Coronary artery (tissue), 2 donors: ENCODE measurements around the gene APOM.
A peak's percentile ranks its signal among the peaks of the same experiment; 100 is the strongest.

Experiments used
- DNase-seq: peaks from one replicate; pipeline ENCODE4 v3.0.0-alpha.2; 2017; ENCODE audit warnings: low spot score
- H3K27ac ChIP-seq, 2 donors: fragments of 200-600 bp; sonication (generic); one replicate each; pipeline ENCODE4 v1.5.1; 2016 to 2019
- H3K4me3 ChIP-seq: fragments of 200-600 bp; sonication (generic); 2 replicates; pipeline ENCODE4 v1.5.1; 2016; ENCODE audit warnings: mild to moderate bottlenecking, moderate library complexity
- TF ChIP-seq, protein P1 (sequence below): fragments of 200-600 bp; sonication (generic); IDR thresholded peaks from one replicate; pipeline ENCODE4 v1.5.1; 2019; ENCODE audit warnings: antibody characterized with exemption

APOM gene

DNA sequence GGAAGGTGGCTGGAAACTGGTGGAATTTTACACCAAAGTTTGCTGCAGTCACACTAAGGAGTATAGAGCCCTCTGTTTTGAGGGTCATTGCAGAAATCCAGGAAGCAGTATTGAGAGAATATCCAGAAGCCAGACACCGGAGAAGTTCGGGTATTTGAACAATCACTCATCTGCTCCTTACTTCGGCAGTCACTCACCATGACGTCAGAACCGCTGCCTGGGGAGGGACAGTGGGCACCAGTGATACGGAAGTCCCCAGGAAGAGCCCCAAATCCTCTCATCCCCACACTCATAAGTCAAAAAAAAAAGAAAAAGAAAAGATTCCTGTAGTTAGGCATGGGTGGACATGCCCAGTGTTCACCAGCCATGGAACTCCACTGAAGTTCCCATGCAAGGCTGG lies 21.2 kb downstream of the APOM start:
- Histone ChIP-seq H3K4me3 (no peak overlapping the region), H3K27ac (no peak overlapping the region)
- no peak for DNase-seq
- TF ChIP-seq, protein P1, sequence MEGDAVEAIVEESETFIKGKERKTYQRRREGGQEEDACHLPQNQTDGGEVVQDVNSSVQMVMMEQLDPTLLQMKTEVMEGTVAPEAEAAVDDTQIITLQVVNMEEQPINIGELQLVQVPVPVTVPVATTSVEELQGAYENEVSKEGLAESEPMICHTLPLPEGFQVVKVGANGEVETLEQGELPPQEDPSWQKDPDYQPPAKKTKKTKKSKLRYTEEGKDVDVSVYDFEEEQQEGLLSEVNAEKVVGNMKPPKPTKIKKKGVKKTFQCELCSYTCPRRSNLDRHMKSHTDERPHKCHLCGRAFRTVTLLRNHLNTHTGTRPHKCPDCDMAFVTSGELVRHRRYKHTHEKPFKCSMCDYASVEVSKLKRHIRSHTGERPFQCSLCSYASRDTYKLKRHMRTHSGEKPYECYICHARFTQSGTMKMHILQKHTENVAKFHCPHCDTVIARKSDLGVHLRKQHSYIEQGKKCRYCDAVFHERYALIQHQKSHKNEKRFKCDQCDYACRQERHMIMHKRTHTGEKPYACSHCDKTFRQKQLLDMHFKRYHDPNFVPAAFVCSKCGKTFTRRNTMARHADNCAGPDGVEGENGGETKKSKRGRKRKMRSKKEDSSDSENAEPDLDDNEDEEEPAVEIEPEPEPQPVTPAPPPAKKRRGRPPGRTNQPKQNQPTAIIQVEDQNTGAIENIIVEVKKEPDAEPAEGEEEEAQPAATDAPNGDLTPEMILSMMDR = no peak

DNA sequence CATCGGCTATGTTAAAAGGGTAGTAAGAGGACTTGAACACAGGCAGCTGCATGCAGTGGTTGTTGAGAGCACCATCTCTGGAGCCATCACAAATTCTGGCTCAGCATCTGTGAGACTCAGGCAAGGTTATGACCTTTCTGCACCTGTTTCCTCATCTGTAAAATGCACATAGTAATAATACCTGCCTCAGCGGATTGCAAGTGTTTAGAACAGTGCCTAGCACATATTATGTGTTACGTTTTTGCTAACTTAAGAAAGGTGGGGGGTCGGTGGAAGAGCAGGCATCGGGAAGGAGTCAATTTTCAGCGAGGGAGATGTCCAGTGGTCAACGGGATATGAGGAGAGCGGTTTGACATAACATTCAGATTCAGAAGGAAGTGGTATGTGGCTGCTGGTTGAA lies 22.3 kb downstream of the APOM start:
- no peak for DNase-seq
- TF ChIP-seq, protein P1 = no peak
- Histone ChIP-seq H3K4me3 (no peak overlapping the region), H3K27ac (no peak overlapping the region)

DNA sequence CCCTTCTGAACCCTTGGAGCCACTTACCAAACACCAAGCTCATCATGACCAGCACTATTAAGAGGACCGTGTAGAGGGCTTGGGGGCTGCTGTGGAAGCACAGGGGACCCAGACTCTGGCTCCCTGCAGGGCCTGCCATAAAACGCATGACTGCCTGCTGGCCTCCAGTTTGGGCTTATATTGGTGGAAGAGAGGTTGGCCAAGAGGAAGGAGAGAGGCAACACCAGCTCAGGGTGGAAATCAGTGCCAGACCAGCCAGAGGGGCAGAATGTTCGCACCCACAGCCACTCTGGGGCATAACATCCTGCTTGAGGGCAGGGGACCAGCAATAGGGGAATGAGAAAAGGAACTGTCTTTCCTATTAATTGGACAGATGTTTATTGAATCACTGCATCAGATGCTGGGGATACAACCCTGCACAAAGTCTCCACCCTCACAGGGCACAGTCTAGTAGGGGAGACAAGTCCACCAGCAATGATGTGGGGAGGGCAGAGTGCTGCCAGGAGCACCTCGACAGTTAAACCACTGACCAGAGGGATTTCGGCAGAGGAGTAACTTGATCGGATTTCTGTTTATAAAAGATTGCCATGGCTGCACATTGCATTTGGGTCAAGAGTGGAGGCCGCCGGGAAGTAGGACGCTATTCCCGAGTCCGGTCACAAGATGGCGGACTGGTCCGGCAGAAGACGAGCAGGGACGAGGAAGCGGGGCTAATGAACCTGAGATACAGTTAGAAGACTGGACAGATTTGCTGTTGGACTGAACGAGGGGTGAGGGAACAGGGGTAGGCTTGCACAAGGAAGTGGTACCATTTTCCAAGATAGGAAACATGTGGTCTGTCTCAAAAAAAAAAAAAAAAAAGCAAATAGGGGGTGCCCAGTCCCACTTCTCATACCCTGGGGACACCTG lies 24.8 kb downstream of the APOM start, which contains the start of gene LY6G5C:
TSS of gene LY6G5C (minus strand) at position 842 of the 909 bp plus-strand sequence. CDS start at position 148, 694 bp downstream.
- Histone ChIP-seq H3K4me3 (peak within 1 kb of the TSS; percentile 63), H3K27ac (peak within 1 kb of the TSS; percentile 35 to 63)
- DNase-seq = peak; percentile 87
- TF ChIP-seq, protein P1 = peak; percentile 55

DNA sequence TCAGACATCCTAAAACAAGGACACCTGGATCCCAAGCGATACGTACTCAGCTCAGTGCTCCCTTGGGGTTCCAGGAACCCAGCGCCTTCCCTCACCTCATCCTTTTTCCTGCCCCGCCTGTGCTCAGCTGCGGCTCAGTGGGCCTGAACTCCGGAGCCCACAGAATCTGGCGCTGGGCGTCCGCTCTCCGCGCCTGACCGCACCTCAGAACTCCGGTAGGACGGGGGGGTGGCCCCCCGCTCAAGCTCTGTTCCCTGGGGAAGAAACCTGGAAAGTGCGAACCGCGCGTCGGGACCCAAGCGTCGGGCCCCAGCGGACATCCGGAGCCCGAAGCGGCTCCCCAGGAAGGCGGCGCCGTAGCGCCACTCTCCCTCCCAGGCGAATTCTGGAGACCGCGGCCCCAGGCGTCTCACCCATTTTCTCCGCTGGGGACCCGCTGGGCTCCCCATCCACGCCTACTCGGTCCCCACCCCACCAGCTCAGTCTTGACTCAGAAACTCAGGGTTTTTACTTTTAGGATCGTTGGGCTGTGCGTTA lies 25.5 kb downstream of the APOM start:
- TF ChIP-seq, protein P1 = no peak
- Histone ChIP-seq H3K4me3 (peak overlapping the region; percentile 63), H3K27ac (peak overlapping the region; percentile 22 to 35)
- DNase-seq = no peak

DNA sequence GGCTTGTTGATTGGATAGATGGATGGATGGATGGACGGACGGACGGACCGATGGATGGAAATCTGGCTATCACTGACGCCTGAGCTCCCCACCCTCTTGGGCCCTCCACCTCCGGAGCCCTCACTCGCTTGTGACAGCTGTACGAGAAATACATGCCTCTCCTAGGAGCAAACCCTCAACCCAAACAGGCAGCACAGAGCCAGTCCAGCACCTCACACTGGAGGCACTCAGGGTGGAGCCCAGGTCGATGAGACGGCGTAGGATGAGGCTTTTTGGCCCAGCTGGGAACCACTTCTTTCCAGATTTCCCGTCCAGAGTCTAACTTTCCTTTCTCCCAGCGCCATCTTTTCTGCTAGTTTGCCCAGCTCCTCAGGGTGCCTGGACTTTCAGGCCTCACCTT lies 27.9 kb downstream of the APOM start:
- no peak overlapping the region for H3K27ac ChIP-seq
- no peak for DNase-seq

DNA sequence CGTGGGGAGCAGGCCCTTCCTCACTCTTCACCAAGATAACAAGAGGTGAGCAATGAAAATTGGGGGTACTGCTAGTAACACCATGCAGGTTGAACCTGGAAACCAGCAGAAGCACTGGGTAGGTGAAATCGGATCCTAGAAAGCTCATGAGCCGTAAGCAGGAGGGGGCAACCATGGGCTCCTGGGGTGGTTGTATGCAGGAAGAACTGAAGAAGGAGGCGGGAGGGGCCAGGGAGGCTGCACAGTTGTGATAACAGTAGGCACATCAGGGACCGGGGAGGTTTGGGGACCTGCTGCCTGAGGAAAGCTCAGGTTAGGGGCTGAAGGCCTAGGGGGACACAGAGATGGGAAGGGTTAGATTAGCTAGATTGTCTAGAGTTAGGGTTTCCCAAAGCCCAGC lies 30.8 kb downstream of the APOM start:
- H3K4me3 ChIP-seq = no peak overlapping the region
- no peak for DNase-seq
- no peak overlapping the region for H3K27ac ChIP-seq
- TF ChIP-seq, protein P1 = no peak

More for the DNA sequence above, 27.9 kb downstream of the APOM start:
- H3K4me3 ChIP-seq = no peak overlapping the region
- TF ChIP-seq, protein P1 = no peak
